ENCODE measurements around the gene GPR119. TPM values are rescaled to one million over a fixed set of nuclear protein-coding genes. Genes with fewer than 3 reads are reported as not detected.
A peak's percentile ranks its signal among the peaks of the same experiment; 100 is the strongest.
"Not testable (repeated sequence)": the region's sequence is repeated elsewhere in the genome, so short reads cannot be mapped to it uniquely, and the experiment has no call there.

GPR119 gene
- total and polyA plus RNA-seq, 2 experiments from 2014 or later, result not detected

DNA sequence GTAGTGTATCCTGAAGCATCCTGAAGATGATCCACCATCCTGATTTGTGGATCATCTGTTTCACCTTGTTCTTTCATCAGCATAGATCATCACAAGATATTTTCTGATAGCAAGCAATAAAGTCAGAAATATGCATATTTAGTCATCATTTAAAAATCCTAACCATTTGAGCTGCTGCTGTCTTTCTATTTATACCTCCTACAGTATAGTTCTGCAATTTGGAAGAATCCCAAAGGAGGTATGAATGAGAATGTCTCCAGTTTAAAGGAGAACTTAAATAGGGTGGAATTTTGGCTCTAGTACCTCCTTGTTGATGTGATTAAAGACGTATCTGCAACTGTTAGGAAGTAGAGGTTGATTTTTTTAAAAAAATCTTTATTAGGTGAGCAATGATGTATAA is 38.2 kb downstream of the GPR119 start:
- H3K9ac ChIP-seq, result no peak overlapping the region
- peak overlapping the region; percentile 15; the same call in 1 of the 2 replicates for H3K27ac ChIP-seq
- no peaks in the 10 kb centered on the region for H3K9me2 ChIP-seq (ENCODE audit: insufficient read depth)
- TF ChIP-seq EZH2 (IDR thresholded peaks at IDR 0.05; ENCODE audit: insufficient read depth, poor library complexity, severe bottlenecking), result no peak
- no peak for TF ChIP-seq EZH2phosphoT487 (IDR thresholded peaks at IDR 0.05; ENCODE audit: insufficient read depth, low read depth)
- no peak overlapping the region for H3K4me3 ChIP-seq
- H4K20me1 ChIP-seq (ENCODE audit: insufficient read depth), result no peaks in the 10 kb centered on the region
- peak overlapping the region; percentile 23 for H3K4me2 ChIP-seq (ENCODE audit: unreplicated experiment)
- no peaks in the 10 kb centered on the region for H3K36me3 ChIP-seq (ENCODE audit: low read depth)
- 6 to 22% methylated on average over 1 of the region's 1 CpG for WGBS, 2 experiments (ENCODE audit: low coverage in 1 of 2, low lambda C conversion rate in 2 of 2, missing lambda C conversion rate in 2 of 2)
- H3K4me1 ChIP-seq (ENCODE audit: insufficient read depth), result peaks cover 13% of the 10 kb centered on the region; the same call in 1 of the 2 replicates
- peak; percentile 24 for DNase-seq
- in situ Hi-C loops (cut with MboI), result no loop called here
- no peaks in the 10 kb centered on the region for H3K27me3 ChIP-seq (replicated peaks; ENCODE audit: insufficient read depth)
- H3F3A ChIP-seq (ENCODE audit: insufficient read depth), result 0 out of 2 replicates have a peak, but pooled peaks cover 10% of the 10 kb centered on the region
- H3K9me3 ChIP-seq (ENCODE audit: low read depth), result no peaks in the 10 kb centered on the region
- H2AFZ ChIP-seq, result no peak overlapping the region
- H3K79me2 ChIP-seq (ENCODE audit: insufficient read depth), result no peaks in the 10 kb centered on the region

DNA sequence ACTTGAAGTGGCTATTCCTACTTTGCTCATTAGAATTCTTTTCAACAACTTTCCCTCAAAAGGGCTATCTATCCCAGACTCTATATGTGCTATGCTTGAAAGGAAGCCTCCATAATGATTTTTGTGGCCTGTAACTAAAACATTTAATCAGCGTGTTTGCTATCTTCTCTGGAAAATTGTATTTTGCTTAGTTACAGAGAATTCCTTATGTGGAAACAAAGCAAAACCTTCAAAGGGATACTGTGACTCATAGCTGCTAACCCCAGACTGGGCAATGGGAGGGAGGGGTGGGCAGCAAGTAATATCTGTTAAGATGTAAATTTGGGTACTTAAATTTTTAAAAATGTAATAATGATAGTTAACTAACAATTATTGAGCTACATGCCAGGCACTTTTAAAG is 42.1 kb downstream of the GPR119 start:
- no peak overlapping the region for H3K9ac ChIP-seq
- H3K4me2 ChIP-seq (ENCODE audit: unreplicated experiment), result no peak overlapping the region
- in situ Hi-C loops (cut with MboI), result no loop called here
- WGBS, 2 experiments (ENCODE audit: low coverage in 1 of 2, low lambda C conversion rate in 2 of 2, missing lambda C conversion rate in 2 of 2), result 84 to 85% methylated on average over 1 of the region's 1 CpG
- no peak overlapping the region for H3K4me3 ChIP-seq
- H2AFZ ChIP-seq, result no peak overlapping the region
- H3K27ac ChIP-seq, result no peak overlapping the region
- H3F3A ChIP-seq (ENCODE audit: insufficient read depth), result 0 out of 2 replicates have a peak, but pooled peaks cover 10% of the 10 kb centered on the region
- no peaks in the 10 kb centered on the region for H4K20me1 ChIP-seq (ENCODE audit: insufficient read depth)
- H3K9me2 ChIP-seq (ENCODE audit: insufficient read depth), result no peaks in the 10 kb centered on the region
- no peaks in the 10 kb centered on the region for H3K27me3 ChIP-seq (replicated peaks; ENCODE audit: insufficient read depth)
- no peak for TF ChIP-seq EZH2 (IDR thresholded peaks at IDR 0.05; ENCODE audit: insufficient read depth, poor library complexity, severe bottlenecking)
- no peak for TF ChIP-seq EZH2phosphoT487 (IDR thresholded peaks at IDR 0.05; ENCODE audit: insufficient read depth, low read depth)
- peaks cover 7% of the 10 kb centered on the region for H3K79me2 ChIP-seq (ENCODE audit: insufficient read depth)
- DNase-seq, result no peak
- H3K4me1 ChIP-seq (ENCODE audit: insufficient read depth), result peaks cover 13% of the 10 kb centered on the region; the same call in 1 of the 2 replicates
- H3K9me3 ChIP-seq (ENCODE audit: low read depth), result no peaks in the 10 kb centered on the region
- no peaks in the 10 kb centered on the region for H3K36me3 ChIP-seq (ENCODE audit: low read depth)

DNA sequence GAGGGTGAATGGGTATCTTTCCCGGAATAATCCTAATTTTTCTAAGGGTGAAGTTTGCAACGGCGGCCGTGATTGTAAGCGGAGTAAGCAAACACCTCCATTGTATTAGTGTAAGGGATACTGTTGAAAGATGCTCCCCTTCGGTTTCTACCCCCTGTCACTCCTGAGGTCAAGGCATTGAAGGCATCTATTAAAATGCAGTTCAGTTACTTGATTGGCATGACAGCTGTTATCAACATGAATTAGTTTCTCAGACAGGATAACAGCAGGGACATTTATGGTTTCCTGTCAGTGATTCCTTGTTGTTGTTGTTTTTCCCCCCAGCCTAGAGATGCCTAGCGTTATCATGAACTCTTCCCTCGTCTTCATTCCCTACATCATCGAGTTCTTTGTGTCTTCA is 45.2 kb downstream of the GPR119 start:
- Histone ChIP-seq H3K9me3 (ENCODE audit: low read depth) (no peaks in the 10 kb centered on the region), H3K79me2 (ENCODE audit: insufficient read depth) (peaks cover 7% of the 10 kb centered on the region), H3K36me3 (ENCODE audit: low read depth) (no peaks in the 10 kb centered on the region), H3K9ac (peak overlapping the region; percentile 88), H3K4me2 (ENCODE audit: unreplicated experiment) (peak overlapping the region; percentile 73), H4K20me1 (ENCODE audit: insufficient read depth) (no peaks in the 10 kb centered on the region), H3K27me3 (replicated peaks; ENCODE audit: insufficient read depth) (no peaks in the 10 kb centered on the region), H3K27ac (peak overlapping the region; percentile 60), H3K9me2 (ENCODE audit: insufficient read depth) (no peaks in the 10 kb centered on the region), H3K4me3 (peak overlapping the region; percentile 97), H3K4me1 (ENCODE audit: insufficient read depth) (no peaks in the 10 kb centered on the region), H3F3A (ENCODE audit: insufficient read depth) (no peaks in the 10 kb centered on the region), H2AFZ (peak overlapping the region; percentile 100)
- no peak for DNase-seq
- TF ChIP-seq EZH2 (IDR thresholded peaks at IDR 0.05; ENCODE audit: insufficient read depth, poor library complexity, severe bottlenecking), result no peak
- TF ChIP-seq EZH2phosphoT487 (IDR thresholded peaks at IDR 0.05; ENCODE audit: insufficient read depth, low read depth), result no peak
- 2 to 5% methylated on average over 9 of the region's 9 CpGs for WGBS, 2 experiments (ENCODE audit: low coverage in 1 of 2, low lambda C conversion rate in 2 of 2, missing lambda C conversion rate in 2 of 2)
- in situ Hi-C loops (cut with MboI), result no loop called here

GRCh38 chrX:130339408-130340222 is 45.9 kb downstream of the GPR119 start, which contains the start of gene SLC25A14:
Gene SLC25A14, plus strand, starts transcription at chrX:130339919. Its CDS starts 360 bp downstream, at chrX:130340279.
- H3K4me2 ChIP-seq (ENCODE audit: unreplicated experiment), result peak within 1 kb of the TSS; percentile 73
- DNase-seq, result peak; percentile 80
- peak within 1 kb of the TSS; percentile 60 for H3K27ac ChIP-seq
- no peak for TF ChIP-seq EZH2 (IDR thresholded peaks at IDR 0.05; ENCODE audit: insufficient read depth, poor library complexity, severe bottlenecking)
- no peak for TF ChIP-seq EZH2phosphoT487 (IDR thresholded peaks at IDR 0.05; ENCODE audit: insufficient read depth, low read depth)
- H3K27me3 ChIP-seq (replicated peaks; ENCODE audit: insufficient read depth), result no peaks in the 10 kb centered on the region
- H3K79me2 ChIP-seq (ENCODE audit: insufficient read depth), result peaks cover 7% of the 10 kb centered on the region
- H3K36me3 ChIP-seq (ENCODE audit: low read depth), result no peaks in the 10 kb centered on the region
- no peaks in the 10 kb centered on the region for H3K9me2 ChIP-seq (ENCODE audit: insufficient read depth)
- 1 to 2% methylated on average over 32 to 42 of the region's 55 CpGs for WGBS, 2 experiments (ENCODE audit: low coverage in 1 of 2, low lambda C conversion rate in 2 of 2, missing lambda C conversion rate in 2 of 2)
- H2AFZ ChIP-seq, result peak within 1 kb of the TSS; percentile 100
- no peaks in the 10 kb centered on the region for H3F3A ChIP-seq (ENCODE audit: insufficient read depth)
- H3K4me1 ChIP-seq (ENCODE audit: insufficient read depth), result no peaks in the 10 kb centered on the region
- H3K9me3 ChIP-seq (ENCODE audit: low read depth), result no peaks in the 10 kb centered on the region
- peak within 1 kb of the TSS; percentile 88 for H3K9ac ChIP-seq
- H3K4me3 ChIP-seq, result peak within 1 kb of the TSS; percentile 97
- H4K20me1 ChIP-seq (ENCODE audit: insufficient read depth), result no peaks in the 10 kb centered on the region
- in situ Hi-C loops (cut with MboI), result no loop called here

GRCh38 chrX:130338869-130339268 is 46.6 kb downstream of the GPR119 start:
- H3K27ac ChIP-seq; H3F3A ChIP-seq (ENCODE audit: insufficient read depth); H3K79me2 ChIP-seq (ENCODE audit: insufficient read depth); H3K4me1 ChIP-seq (ENCODE audit: insufficient read depth); in situ Hi-C loops (cut with MboI); H3K9me3 ChIP-seq (ENCODE audit: low read depth); H3K9ac ChIP-seq; H3K36me3 ChIP-seq (ENCODE audit: low read depth); H3K9me2 ChIP-seq (ENCODE audit: insufficient read depth); H3K27me3 ChIP-seq (replicated peaks; ENCODE audit: insufficient read depth); DNase-seq; H4K20me1 ChIP-seq (ENCODE audit: insufficient read depth): not testable (repeated sequence)
- Histone ChIP-seq H2AFZ (peak overlapping the region; percentile 100), H3K4me3 (peak overlapping the region; percentile 97), H3K4me2 (ENCODE audit: unreplicated experiment) (peak overlapping the region; percentile 73)
- WGBS, 2 experiments (ENCODE audit: low coverage in 1 of 2, low lambda C conversion rate in 2 of 2, missing lambda C conversion rate in 2 of 2), result 45 to 48% methylated on average over 4 to 8 of the region's 8 CpGs

All from GM23248 (cell line).